ENCODE measurements around the gene EML6. TPM values are rescaled to one million over a fixed set of nuclear protein-coding genes. Genes with fewer than 3 reads are reported as not detected.
A peak's percentile ranks its signal among the peaks of the same experiment; 100 is the strongest.

The EML6 gene
- total RNA-seq, 1 donor from 2014 or later: 0.90 TPM

DNA sequence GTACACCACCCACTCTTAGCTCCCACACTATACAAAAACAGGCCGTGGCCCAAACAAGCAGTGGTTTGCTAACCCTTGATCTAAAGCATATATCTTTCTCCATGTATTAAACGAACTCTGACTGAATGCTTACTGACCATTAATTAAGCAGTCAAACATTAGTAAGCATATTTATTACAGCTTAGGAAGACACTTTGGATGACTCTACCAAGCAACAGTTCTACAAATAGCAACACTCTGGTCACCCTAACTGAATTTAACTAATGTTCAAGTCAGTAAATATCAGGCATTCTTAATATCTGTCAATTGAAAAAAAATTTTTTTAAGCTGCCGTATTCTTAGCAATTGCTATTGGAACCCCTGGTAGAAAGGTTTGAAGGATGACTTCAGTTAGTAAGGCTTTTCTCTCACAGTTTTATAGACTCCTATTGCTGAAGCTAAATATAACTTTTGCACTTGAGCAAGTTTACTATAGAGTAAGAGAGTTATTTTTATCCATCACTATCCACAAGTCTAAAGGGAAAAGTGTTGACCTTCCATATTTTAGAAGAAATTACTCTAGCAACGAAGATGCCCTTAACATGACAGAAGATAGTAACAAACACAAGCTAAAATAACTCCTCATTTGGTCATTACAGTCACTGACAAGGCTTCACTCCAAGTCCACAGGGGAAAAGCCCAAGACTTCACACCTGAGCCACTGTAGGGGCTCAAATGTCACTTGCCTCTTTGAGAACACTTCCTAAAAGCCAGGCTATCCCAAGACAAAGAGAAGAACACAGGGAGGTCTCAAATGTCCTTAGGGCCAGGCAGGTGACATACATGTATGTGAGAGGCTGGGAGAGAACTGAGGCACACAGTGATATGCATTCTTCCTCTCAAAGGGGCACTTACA, 252.4 kb downstream of the EML6 start:
- Mint-ChIP-seq H3K27ac (ENCODE audit: unreplicated experiment) (peak overlapping the region; percentile 45), H3K27me3 (ENCODE audit: unreplicated experiment) (peaks cover 2% of the 10 kb centered on the region), H3K4me3 (ENCODE audit: unreplicated experiment) (no peak overlapping the region), H3K4me1 (ENCODE audit: unreplicated experiment) (peaks cover 15% of the 10 kb centered on the region), H3K36me3 (ENCODE audit: low read depth, unreplicated experiment) (peaks cover 15% of the 10 kb centered on the region), H3K9me3 (ENCODE audit: unreplicated experiment) (no peaks in the 10 kb centered on the region)
- DNase-seq (ENCODE audit: low spot score): no peak
- TF ChIP-seq, protein P1, sequence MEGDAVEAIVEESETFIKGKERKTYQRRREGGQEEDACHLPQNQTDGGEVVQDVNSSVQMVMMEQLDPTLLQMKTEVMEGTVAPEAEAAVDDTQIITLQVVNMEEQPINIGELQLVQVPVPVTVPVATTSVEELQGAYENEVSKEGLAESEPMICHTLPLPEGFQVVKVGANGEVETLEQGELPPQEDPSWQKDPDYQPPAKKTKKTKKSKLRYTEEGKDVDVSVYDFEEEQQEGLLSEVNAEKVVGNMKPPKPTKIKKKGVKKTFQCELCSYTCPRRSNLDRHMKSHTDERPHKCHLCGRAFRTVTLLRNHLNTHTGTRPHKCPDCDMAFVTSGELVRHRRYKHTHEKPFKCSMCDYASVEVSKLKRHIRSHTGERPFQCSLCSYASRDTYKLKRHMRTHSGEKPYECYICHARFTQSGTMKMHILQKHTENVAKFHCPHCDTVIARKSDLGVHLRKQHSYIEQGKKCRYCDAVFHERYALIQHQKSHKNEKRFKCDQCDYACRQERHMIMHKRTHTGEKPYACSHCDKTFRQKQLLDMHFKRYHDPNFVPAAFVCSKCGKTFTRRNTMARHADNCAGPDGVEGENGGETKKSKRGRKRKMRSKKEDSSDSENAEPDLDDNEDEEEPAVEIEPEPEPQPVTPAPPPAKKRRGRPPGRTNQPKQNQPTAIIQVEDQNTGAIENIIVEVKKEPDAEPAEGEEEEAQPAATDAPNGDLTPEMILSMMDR (IDR thresholded peaks at IDR 0.05; ENCODE audit: unreplicated experiment): no peak

- TF ChIP-seq, protein P1 (IDR thresholded peaks at IDR 0.05; ENCODE audit: unreplicated experiment): no peak
- DNase-seq (ENCODE audit: low spot score): no peak
- Mint-ChIP-seq H3K27ac (ENCODE audit: unreplicated experiment) (no peak overlapping the region), H3K27me3 (ENCODE audit: unreplicated experiment) (peaks cover 2% of the 10 kb centered on the region), H3K4me1 (ENCODE audit: unreplicated experiment) (peaks cover 15% of the 10 kb centered on the region), H3K9me3 (ENCODE audit: unreplicated experiment) (no peaks in the 10 kb centered on the region), H3K36me3 (ENCODE audit: low read depth, unreplicated experiment) (peaks cover 8% of the 10 kb centered on the region), H3K4me3 (ENCODE audit: unreplicated experiment) (no peak overlapping the region)
These were observed 253.7 kb downstream of the EML6 start for GRCh38 chr2:54977149-54977548.

GRCh38 chr2:54979321-54980044, 256.0 kb downstream of the EML6 start:
- Mint-ChIP-seq H3K4me3 (ENCODE audit: unreplicated experiment) (no peak overlapping the region), H3K36me3 (ENCODE audit: low read depth, unreplicated experiment) (peaks cover 13% of the 10 kb centered on the region), H3K27ac (ENCODE audit: unreplicated experiment) (no peak overlapping the region), H3K27me3 (ENCODE audit: unreplicated experiment) (peaks cover 2% of the 10 kb centered on the region), H3K9me3 (ENCODE audit: unreplicated experiment) (no peaks in the 10 kb centered on the region), H3K4me1 (ENCODE audit: unreplicated experiment) (peaks cover 19% of the 10 kb centered on the region)
- no peak for DNase-seq (ENCODE audit: low spot score)
- TF ChIP-seq, protein P1 (IDR thresholded peaks at IDR 0.05; ENCODE audit: unreplicated experiment): no peak

GRCh38 chr2:54981385-54981784, 257.9 kb downstream of the EML6 start:
- H3K9me3 Mint-ChIP-seq (ENCODE audit: unreplicated experiment): no peaks in the 10 kb centered on the region
- H3K4me3 Mint-ChIP-seq (ENCODE audit: unreplicated experiment): no peak overlapping the region
- TF ChIP-seq, protein P1 (IDR thresholded peaks at IDR 0.05; ENCODE audit: unreplicated experiment): no peak
- no peaks in the 10 kb centered on the region for H3K27me3 Mint-ChIP-seq (ENCODE audit: unreplicated experiment)
- peaks cover 10% of the 10 kb centered on the region for H3K36me3 Mint-ChIP-seq (ENCODE audit: low read depth, unreplicated experiment)
- DNase-seq (ENCODE audit: low spot score): no peak
- H3K27ac Mint-ChIP-seq (ENCODE audit: unreplicated experiment): no peak overlapping the region
- peaks cover 19% of the 10 kb centered on the region for H3K4me1 Mint-ChIP-seq (ENCODE audit: unreplicated experiment)
